GM23248 (cell line): ENCODE results near the gene REV3L. TPM values are rescaled to one million over a fixed set of nuclear protein-coding genes. Genes with fewer than 3 reads are reported as not detected.

Experiments used
- DNase-seq: peaks from one replicate; pipeline ENCODE4 v3.0.0-alpha.2; 2015
- H2AFZ ChIP-seq: fragments of 200-600 bp; sonication (generic); 2 replicates; pipeline ENCODE4 v1.6.1; 2016; ENCODE audit warnings: antibody characterized with exemption
- H3F3A ChIP-seq: fragments of 200-600 bp; sonication (generic); 2 replicates; pipeline ENCODE4 v1.6.1; 2016; ENCODE audit warnings: mild to moderate bottlenecking, antibody characterized with exemption, mixed run types; ENCODE audit not compliant: insufficient read depth
- H3K27ac ChIP-seq: fragments of 200-600 bp; sonication (generic); 2 replicates; pipeline ENCODE4 v1.5.1; 2016; ENCODE audit warnings: mild to moderate bottlenecking
- H3K27me3 ChIP-seq: fragments of 200-600 bp; sonication (generic); replicated peaks from 2 replicates; pipeline ENCODE4 v1.6.1; 2016; ENCODE audit warnings: mild to moderate bottlenecking; ENCODE audit not compliant: insufficient read depth
- H3K36me3 ChIP-seq: fragments of 200-600 bp; sonication (generic); 2 replicates; pipeline ENCODE4 v1.6.1; 2016; ENCODE audit warnings: low read depth, mild to moderate bottlenecking
- H3K4me1 ChIP-seq: fragments of 200-600 bp; sonication (generic); 2 replicates; pipeline ENCODE4 v1.6.1; 2016; ENCODE audit warnings: mild to moderate bottlenecking; ENCODE audit not compliant: insufficient read depth
- H3K4me2 ChIP-seq: fragments of 200-600 bp; sonication (generic); one replicate; pipeline ENCODE4 v1.6.1; 2016; ENCODE audit warnings: mild to moderate bottlenecking; ENCODE audit not compliant: unreplicated experiment
- H3K4me3 ChIP-seq: fragments of 200-600 bp; sonication (generic); 2 replicates; pipeline ENCODE4 v1.5.1; 2016; ENCODE audit warnings: mild to moderate bottlenecking
- H3K79me2 ChIP-seq: fragments of 200-600 bp; sonication (generic); 2 replicates; pipeline ENCODE4 v1.6.1; 2016; ENCODE audit warnings: mild to moderate bottlenecking; ENCODE audit not compliant: insufficient read depth
- H3K9ac ChIP-seq: fragments of 200-600 bp; sonication (generic); 2 replicates; pipeline ENCODE4 v1.6.1; 2016; ENCODE audit warnings: mild to moderate bottlenecking
- H3K9me2 ChIP-seq: fragments of 200-600 bp; sonication (generic); 2 replicates; pipeline ENCODE4 v1.6.1; 2016; ENCODE audit warnings: mixed run types, mild to moderate bottlenecking, moderate library complexity; ENCODE audit not compliant: insufficient read depth
- H3K9me3 ChIP-seq: fragments of 200-600 bp; sonication (generic); one replicate; pipeline ENCODE4 v1.6.1; 2017; ENCODE audit warnings: low read depth
- H4K20me1 ChIP-seq: fragments of 200-600 bp; sonication (generic); 2 replicates; pipeline ENCODE4 v1.6.0; 2016; ENCODE audit not compliant: insufficient read depth
- EZH2 ChIP-seq: fragments of 200-600 bp; sonication (generic); IDR thresholded peaks from 2 replicates; pipeline ENCODE4 v1.6.1; 2018; ENCODE audit warnings: antibody characterized with exemption, mild to moderate bottlenecking; ENCODE audit not compliant: insufficient read depth, poor library complexity, severe bottlenecking
- EZH2phosphoT487 ChIP-seq: fragments of 200-600 bp; sonication (generic); IDR thresholded peaks from 2 replicates; pipeline ENCODE4 v1.6.1; 2018; ENCODE audit warnings: antibody characterized with exemption, moderate library complexity, mild to moderate bottlenecking, low read depth; ENCODE audit not compliant: insufficient read depth
- WGBS, 2 experiments: methylation state at CpG; one replicate each; pipeline ENCODE4 v1.1.6; 2015 to 2017; ENCODE audit warnings: low lambda C conversion rate in 2 of 2, low coverage in 1 of 2; ENCODE audit errors: missing lambda C conversion rate in 2 of 2; 5-methylcytosine and 5-hydroxymethylcytosine counted together
- in situ Hi-C: fragments of 300-500 bp; cut with MboI; formaldehyde crosslinking; loops from 2 replicates; pipeline ENCODE4 v1.15.0; 2020
- polyA plus RNA-seq: library from polyadenylated mRNA; unstranded; fragments of >200 nt; fragmentation: Nextera tagmentation; extraction: Ambion mirVana; gene quantifications from 2 replicates; pipeline ENCODE4 v1.2.1, GENCODE V29; 2016
- total RNA-seq: library from RNA; depleted of rRNA; stranded (reverse); fragments of >200 nt; shearing (Covaris generic); gene quantifications from 2 replicates; pipeline ENCODE4 v1.2.3, GENCODE V29; 2014

Gene REV3L
- total and polyA plus RNA-seq, 2 experiments from 2014 or later = 25.0 to 25.1 TPM

DNA sequence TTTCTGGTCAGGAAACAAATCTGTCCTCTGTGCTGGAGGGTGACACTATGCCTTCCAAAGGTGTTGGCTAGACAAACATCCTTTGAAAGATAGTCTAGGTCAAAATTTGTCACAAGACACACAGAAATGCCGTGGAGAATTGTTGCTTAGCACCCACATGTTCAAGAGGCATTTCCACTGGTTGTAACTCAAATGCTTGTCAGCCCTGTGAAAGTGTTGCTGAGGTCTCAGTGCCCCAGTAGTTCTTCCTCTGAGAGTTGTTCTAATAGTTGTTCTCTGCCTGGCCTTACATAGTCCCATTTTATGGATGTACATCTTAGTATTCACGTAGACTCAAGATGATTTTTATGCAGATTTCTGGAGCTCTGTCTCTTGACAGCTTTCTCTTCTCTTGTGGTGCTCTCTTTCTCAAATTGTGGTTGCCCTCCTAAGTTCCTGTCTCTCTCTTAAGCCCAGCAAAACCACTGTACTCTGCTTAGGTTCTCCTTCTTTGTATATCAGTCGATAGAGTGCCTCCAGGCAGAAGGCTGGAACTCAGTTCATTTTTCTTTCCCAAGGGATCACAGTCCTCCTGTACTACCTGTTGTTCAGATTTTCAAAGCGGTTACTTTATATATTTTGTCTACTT lies 39.5 kb upstream of the REV3L start:
- no peaks in the 10 kb centered on the region for H3K4me1 ChIP-seq
- 80 to 83% methylated on average over 4 of the region's 4 CpGs for WGBS, 2 experiments
- no peaks in the 10 kb centered on the region for H4K20me1 ChIP-seq
- H3K4me3 ChIP-seq = no peak overlapping the region
- H3K27me3 ChIP-seq = no peaks in the 10 kb centered on the region
- no peak overlapping the region for H3K4me2 ChIP-seq
- no peaks in the 10 kb centered on the region for H3K9me3 ChIP-seq
- no peaks in the 10 kb centered on the region for H3F3A ChIP-seq
- no peak overlapping the region for H3K27ac ChIP-seq
- 0 out of 2 replicates have a peak, but pooled peaks cover 4% of the 10 kb centered on the region for H3K79me2 ChIP-seq
- no peak overlapping the region for H3K9ac ChIP-seq
- H2AFZ ChIP-seq = no peak overlapping the region
- no peak for DNase-seq
- H3K9me2 ChIP-seq = no peaks in the 10 kb centered on the region
- TF ChIP-seq EZH2phosphoT487 = no peak
- TF ChIP-seq EZH2 = no peak
- H3K36me3 ChIP-seq = no peaks in the 10 kb centered on the region
- in situ Hi-C loops = no loop called here

- no peaks in the 10 kb centered on the region for H3K4me1 ChIP-seq
- H4K20me1 ChIP-seq = no peaks in the 10 kb centered on the region
- 70 to 74% methylated on average over 5 of the region's 5 CpGs for WGBS, 2 experiments
- TF ChIP-seq EZH2 (no peak), EZH2phosphoT487 (no peak)
- H3K9me3 ChIP-seq = no peaks in the 10 kb centered on the region
- H3K4me3 ChIP-seq = no peak overlapping the region
- H3K79me2 ChIP-seq = 0 out of 2 replicates have a peak, but pooled peaks cover 4% of the 10 kb centered on the region
- in situ Hi-C loops = no loop called here
- peak; percentile 34 for DNase-seq
- H3K4me2 ChIP-seq = no peak overlapping the region
- no peaks in the 10 kb centered on the region for H3F3A ChIP-seq
- no peak overlapping the region for H2AFZ ChIP-seq
- H3K9me2 ChIP-seq = no peaks in the 10 kb centered on the region
- no peaks in the 10 kb centered on the region for H3K27me3 ChIP-seq
- H3K36me3 ChIP-seq = no peaks in the 10 kb centered on the region
- no peak overlapping the region for H3K27ac ChIP-seq
- H3K9ac ChIP-seq = no peak overlapping the region
Observed at GRCh38 chr6:111521497-111522270, 38.7 kb upstream of the REV3L start.

GRCh38 chr6:111520524-111520923 lies 37.5 kb upstream of the REV3L start:
- Histone ChIP-seq H3K9me3 (no peaks in the 10 kb centered on the region), H3F3A (no peaks in the 10 kb centered on the region), H3K36me3 (no peaks in the 10 kb centered on the region), H3K9ac (no peak overlapping the region), H4K20me1 (no peaks in the 10 kb centered on the region), H3K27me3 (no peaks in the 10 kb centered on the region), H3K9me2 (no peaks in the 10 kb centered on the region), H3K27ac (no peak overlapping the region), H3K79me2 (0 out of 2 replicates have a peak, but pooled peaks cover 3% of the 10 kb centered on the region), H3K4me3 (no peak overlapping the region), H3K4me2 (no peak overlapping the region), H3K4me1 (no peaks in the 10 kb centered on the region), H2AFZ (no peak overlapping the region)
- no peak for DNase-seq
- in situ Hi-C loops = no loop called here
- no peak for TF ChIP-seq EZH2phosphoT487
- TF ChIP-seq EZH2 = no peak

- Histone ChIP-seq H3K36me3 (no peaks in the 10 kb centered on the region), H3K9me2 (no peaks in the 10 kb centered on the region), H3F3A (no peaks in the 10 kb centered on the region), H3K27me3 (no peaks in the 10 kb centered on the region), H3K4me2 (no peak overlapping the region), H3K4me1 (no peaks in the 10 kb centered on the region), H3K9ac (no peak overlapping the region), H3K9me3 (no peaks in the 10 kb centered on the region), H3K4me3 (no peak overlapping the region), H2AFZ (no peak overlapping the region), H3K27ac (no peak overlapping the region), H3K79me2 (no peaks in the 10 kb centered on the region), H4K20me1 (no peaks in the 10 kb centered on the region)
- in situ Hi-C loops = no loop called here
- 89 to 91% methylated on average over 4 of the region's 4 CpGs for WGBS, 2 experiments
- TF ChIP-seq EZH2 (no peak), EZH2phosphoT487 (no peak)
- DNase-seq = no peak
Observed at GRCh38 chr6:111517965-111518364, 34.9 kb upstream of the REV3L start.
